ENCODE data around the gene PDE4D. TPM values are rescaled to one million over a fixed set of nuclear protein-coding genes. Genes with fewer than 3 reads are reported as not detected.

PDE4D gene
- total and polyA plus RNA-seq, 11 donors = 5.2 to 68.3 (median 42.1) TPM

- H3K27ac ChIP-seq = no peak overlapping the region
- no peaks in the 10 kb centered on the region for H3K27me3 ChIP-seq
- no peaks in the 10 kb centered on the region for H3K36me3 ChIP-seq
- H3K4me1 ChIP-seq = peaks cover 0 to 11% (median 0%) of the 10 kb centered on the region in 12 donors
- DNase-seq (no peak), ATAC-seq (no peak)
- H3K4me3 ChIP-seq = no peak overlapping the region
- H3K9me3 ChIP-seq = no peaks in the 10 kb centered on the region
- TF ChIP-seq POLR2A (IDR thresholded peaks at IDR 0.05) (no peak), CTCF (IDR thresholded peaks at IDR 0.05) (no peak)
- intact Hi-C loops (cut with DNase I) = no loop called here
These were observed 409.5 kb downstream of the PDE4D start for GRCh38 chr5:59483971-59484472.

DNA sequence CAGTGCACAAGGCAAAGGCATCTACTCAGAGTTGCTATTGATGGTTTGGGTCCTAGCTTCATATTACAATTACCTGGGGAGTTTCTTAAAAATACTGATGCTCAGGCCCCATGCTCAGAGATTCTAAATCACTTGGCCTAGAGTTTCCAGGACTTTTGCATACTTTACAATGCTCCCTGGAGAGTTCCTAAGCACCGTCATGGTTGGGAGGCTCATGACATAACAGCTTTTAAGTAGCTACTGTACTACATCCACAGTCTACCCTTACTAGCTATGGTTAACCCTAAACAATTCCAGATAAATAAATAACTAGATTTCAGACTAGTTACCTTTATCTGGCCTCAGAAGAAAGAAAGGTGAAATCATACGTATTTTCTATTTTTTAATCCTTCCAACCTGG, 414.4 kb downstream of the PDE4D start:
- 46 to 70% (median 53%) methylated on average over 2 of the region's 2 CpGs for WGBS, 4 donors
- Histone ChIP-seq H3K27ac (no peak overlapping the region), H3K4me1 (peaks cover 0 to 3% (median 0%) of the 10 kb centered on the region in 12 donors), H3K4me3 (no peak overlapping the region), H3K36me3 (no peaks in the 10 kb centered on the region), H3K9me3 (no peaks in the 10 kb centered on the region), H3K27me3 (no peaks in the 10 kb centered on the region)
- TF ChIP-seq CTCF (IDR thresholded peaks at IDR 0.05) = no peak
- intact Hi-C loops (cut with DNase I) = no loop called here
- no peak for ATAC-seq
- DNase-seq = no peak

DNA sequence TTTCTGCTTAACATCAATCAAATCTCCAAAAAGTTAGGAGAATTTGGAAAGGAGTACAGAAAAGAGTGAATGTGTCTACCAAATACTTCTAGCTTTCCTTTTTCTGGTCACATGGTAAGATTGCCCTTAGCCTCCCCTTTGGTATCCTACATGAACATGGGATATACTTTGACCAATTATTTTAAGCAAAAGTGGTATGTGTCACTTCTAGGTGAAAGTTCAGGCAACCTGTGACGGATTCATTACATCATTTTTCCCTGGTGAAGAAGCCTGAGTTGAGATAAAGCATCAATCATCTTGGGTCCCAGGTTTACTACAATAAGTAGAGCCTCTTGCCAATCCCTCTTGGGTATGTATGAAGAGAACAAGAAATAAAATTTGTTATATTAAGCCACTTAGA, 419.2 kb downstream of the PDE4D start:
- 83 to 94% (median 88%) methylated on average over 1 of the region's 1 CpG for WGBS, 4 donors

DNA sequence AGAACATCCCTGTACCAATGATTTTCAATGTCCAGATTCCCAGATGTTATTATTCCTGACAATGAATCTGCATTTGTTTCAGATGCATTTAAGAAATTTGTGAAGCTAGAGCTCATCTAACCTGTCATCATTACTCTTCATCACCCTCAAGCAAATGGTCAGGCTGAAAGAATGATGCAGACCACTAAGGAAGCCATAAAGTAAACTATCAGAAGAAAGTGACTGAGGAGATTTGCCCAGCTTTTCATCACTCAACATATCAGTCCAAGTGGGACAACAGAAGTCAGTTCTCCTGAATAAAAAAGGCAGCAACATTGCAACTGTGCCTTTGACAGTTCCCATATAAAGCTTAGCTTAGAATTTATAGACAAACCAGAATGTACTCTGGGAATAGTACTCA, 419.9 kb downstream of the PDE4D start:
- Histone ChIP-seq H3K36me3 (no peaks in the 10 kb centered on the region), H3K27ac (no peak overlapping the region), H3K4me3 (no peak overlapping the region), H3K27me3 (no peaks in the 10 kb centered on the region), H3K9me3 (no peaks in the 10 kb centered on the region), H3K4me1 (no peaks in the 10 kb centered on the region)
- TF ChIP-seq POLR2A (IDR thresholded peaks at IDR 0.05) = no peak
- no peak for TF ChIP-seq CTCF (IDR thresholded peaks at IDR 0.05)
- no peak for ATAC-seq
- intact Hi-C loops (cut with DNase I) = no loop called here
- DNase-seq = no peak

More for the DNA sequence above, 419.2 kb downstream of the PDE4D start:
- H3K4me1 ChIP-seq = no peaks in the 10 kb centered on the region
- ATAC-seq (no peak), DNase-seq (no peak)
- no peaks in the 10 kb centered on the region for H3K36me3 ChIP-seq
- no peaks in the 10 kb centered on the region for H3K27me3 ChIP-seq
- H3K9me3 ChIP-seq = no peaks in the 10 kb centered on the region
- intact Hi-C loops (cut with DNase I) = no loop called here
- no peak overlapping the region for H3K27ac ChIP-seq
- H3K4me3 ChIP-seq = no peak overlapping the region
- no peak for TF ChIP-seq CTCF (IDR thresholded peaks at IDR 0.05)
- no peak for TF ChIP-seq POLR2A (IDR thresholded peaks at IDR 0.05)

Data from heart left ventricle (tissue), 16 donors.